SHP77 (cell line): ENCODE data around the gene UBE2O.

Experiments
- DNase-seq, 2 experiments: peaks; one replicate each; lab custom pipeline; 2025; lab: John Stamatoyannopoulos, UW

UBE2O gene

DNA sequence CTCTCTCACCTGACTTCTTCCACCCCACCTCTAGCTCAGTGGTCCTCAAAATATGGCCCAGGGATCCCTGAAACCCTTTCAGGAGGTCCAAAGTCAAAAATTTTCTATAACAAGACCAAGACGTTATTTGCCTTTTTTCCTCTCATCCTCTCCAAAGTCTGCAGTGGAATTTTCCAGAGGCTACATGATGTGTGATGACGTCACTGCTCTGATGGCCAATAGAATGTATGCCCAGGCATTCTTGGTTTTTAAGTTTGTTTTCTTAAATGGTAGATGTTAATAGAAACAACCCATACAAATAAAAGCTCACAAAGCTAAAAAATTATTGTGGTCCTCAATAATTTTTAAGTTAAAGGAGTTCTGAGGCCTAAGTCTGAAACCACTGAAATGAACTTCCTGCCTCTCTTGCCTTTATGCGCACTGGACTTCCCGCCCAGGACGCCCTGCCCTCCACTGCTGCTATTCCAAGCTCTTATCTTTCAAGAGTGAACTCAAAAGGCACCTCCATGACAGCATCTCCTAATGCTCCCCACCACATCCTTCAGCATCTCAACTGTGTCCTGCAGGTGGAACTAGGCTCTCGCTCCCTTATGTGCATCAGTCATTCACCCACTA, 13.5 kb downstream of the UBE2O start:
- no peak for DNase-seq

DNA sequence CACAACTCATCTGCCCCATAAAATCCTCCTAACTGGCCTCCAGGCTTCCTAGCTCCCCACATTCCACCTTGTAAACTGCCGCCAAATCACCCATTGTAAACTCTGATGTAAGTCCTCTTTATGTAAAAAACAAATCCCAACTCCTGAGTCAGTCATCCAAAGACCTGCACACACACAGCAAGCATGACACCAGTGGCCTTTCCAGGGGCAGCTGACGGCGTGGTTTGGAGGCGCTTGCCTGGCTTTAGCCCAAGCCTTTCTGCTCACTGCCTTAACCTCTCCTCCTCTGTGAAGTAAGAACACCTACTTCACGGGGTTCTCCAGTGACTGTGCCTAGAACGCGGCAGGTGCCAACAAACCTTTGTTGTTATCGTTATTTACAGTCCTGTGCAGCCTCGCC, 14.0 kb downstream of the UBE2O start:
- DNase-seq = no peak

DNA sequence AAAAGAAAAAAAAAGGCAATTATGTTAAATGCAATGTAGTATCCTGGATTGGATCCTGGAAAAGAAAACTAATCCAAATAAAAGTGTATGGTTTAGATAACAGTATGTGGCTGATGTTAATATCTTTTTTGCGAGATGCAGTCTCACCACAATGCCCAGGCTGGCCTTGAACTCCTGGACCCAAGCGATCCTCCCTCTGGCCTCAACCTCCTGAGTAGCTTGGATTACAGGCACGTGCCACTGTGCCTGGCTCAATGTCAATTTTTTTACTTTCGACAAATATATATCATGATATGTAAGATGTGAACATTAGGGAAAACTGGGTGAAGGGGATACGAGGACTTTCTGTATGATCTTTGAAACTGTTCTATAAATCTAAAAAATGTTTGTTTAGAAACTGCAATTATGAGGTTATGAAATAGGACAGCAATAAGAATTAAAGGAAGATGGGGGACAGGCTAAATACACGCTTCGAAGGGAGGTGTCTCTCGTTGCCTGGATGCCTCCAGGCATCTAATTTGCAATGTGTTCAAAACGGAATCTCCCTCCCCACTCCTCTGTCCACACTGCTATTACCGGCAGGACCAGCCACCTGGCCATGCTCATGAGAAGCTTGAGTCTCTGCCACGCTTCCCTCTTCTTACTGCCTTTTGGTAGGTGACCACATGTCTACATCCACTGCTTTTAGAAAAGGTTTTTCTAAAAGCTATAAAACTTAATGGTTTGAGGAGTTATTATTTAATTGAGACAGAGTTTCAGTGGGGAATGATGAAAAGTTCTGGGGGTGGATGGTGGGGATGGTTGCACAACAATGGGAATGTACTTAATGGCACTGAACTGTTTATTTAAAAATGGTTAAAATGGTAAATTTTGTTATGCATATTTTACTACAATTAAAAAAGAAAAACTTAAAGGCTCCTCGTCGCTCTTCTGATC, 15.2 kb downstream of the UBE2O start:
- no peak for DNase-seq

DNA sequence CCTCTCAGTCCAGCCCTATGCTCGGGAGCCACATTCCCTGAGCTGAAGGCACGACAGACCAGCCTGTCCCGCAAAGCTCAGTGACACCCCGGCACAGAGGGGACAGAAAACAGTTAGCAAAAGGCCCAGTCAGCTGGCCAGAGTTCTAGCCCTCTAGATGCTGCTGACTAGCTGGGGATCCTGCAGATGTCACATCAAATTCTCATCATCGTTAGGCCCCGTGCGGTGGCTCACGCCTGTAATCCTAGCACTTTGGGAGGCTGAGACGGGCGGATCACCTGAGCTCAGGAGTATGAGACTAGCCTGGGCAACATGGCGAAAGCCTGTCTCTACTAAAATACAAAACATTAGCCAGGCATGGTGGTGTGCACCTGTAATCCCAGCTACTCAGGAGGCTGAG, 17.2 kb downstream of the UBE2O start:
- DNase-seq = no peak

DNA sequence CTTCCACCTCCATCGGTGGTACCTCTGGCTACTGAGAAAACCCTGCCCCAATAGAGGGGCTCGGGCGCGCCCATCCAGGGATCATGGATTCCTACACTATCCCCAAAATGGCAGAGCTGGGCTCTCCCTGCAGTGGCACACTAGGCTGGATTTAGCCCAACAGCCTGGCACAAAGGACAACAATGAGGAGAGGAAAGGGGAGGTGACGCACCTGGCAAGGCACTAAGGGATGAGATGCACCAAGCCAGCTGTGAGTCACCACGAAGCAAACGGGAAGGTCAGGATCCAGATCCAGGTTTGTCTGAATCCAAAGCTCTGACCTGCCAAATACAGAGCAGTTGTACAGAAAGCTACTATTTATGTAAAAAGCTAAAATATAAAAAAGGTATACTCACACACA, 18.1 kb downstream of the UBE2O start:
- DNase-seq = no peak

DNA sequence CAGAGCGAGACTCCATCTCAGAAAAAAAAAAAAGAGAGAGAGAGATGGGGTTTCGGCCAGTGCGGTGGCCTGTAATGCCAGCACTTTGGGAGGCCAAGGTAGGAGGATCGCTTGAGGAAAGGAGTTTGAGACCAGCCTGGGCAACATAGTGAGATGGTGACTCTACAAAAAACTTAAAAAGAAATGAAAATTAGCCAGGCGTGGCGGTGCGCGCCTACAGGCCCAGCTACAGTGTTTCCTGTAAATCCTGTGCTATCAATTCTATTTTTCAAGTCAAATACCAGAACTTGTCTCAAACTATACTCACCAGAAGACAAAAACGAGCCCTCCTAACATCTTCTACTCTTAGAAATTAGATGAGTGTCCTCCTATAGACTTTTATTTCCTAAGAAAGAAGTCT, 19.3 kb downstream of the UBE2O start:
- DNase-seq = no peak

DNA sequence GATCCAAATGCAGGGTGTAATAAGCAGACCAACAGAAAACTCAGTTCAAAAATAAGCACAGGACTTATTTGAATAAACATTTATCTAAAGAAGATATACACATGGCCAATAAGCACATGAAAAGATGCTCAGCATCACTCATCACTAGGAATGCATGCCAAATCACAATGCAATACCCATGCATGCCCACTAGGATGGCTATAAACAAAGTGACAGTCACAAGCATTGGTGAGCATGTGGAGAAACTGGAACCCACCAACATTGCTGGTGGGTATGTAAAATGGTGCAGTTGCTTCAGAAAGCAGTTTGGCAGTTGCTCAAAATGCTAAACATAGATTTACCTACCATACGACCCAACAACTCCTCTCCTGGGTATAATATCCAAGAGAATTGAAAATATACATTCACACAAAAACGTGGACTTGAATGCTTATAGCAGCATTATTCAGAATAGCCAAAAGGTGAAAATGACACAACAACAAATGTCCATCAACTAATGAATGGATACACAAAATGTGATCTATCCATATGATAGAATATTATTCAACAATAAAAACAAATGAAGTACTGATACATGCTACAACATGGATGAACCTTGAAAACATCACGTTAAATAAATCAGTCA, 20.1 kb downstream of the UBE2O start:
- DNase-seq = peak in 1 of 2 experiments; percentile 34

DNA sequence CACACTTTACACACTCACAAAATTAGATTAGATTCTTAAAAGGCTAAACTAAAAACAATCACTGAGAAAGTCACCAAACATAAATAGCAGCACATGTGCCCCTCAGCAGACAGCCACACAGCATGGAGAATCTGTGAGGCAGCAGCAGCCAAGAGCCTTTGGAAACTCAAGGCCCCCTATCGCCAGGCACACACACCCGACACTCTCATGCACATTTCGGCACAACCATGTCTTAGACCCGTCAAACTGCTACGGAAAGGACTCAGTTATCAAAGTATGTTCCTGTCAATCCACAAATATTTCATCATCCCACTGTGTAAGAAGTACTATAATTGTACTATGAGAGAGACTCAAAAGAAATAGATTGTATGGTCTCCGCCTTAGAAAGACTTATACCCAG, 20.9 kb downstream of the UBE2O start:
- DNase-seq = no peak

DNA sequence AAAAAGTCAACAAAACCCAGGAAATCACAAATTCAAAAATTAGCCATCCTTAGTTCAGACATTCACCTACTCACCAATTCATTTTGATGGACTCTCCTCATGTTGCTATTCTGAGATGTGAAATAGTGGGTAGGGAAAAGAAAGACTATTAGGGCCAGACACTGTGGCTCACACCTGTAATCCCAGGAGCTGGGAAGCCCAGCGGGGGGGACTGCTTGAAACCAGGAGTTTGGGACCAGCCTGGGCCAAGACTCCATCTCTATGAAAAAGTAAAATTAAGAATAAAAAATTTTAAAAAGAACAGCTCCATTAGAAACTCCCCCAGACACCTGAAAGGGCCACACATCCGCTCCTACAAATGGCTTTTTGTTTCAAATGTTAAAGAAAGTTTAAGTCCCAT, 21.4 kb downstream of the UBE2O start:
- DNase-seq = no peak

DNA sequence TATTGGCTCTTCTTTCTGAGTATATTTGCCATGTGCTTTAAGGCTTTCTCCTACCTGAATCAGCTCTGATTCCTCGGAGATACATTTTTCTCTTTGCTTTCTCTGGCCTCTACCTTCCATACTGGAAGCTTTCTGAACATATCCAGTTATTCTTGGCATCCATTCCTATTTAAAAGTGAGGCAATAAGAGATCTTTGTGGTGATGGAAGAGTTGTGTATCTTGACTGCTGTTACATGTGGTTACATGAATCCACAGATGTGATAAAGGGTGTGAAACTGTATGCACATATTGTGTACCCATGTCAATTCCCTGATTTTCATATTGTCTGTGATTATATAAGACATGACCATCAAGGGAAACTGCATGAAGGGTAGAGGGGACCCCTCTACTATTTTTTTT, 24.4 kb downstream of the UBE2O start:
- no peak for DNase-seq

DNA sequence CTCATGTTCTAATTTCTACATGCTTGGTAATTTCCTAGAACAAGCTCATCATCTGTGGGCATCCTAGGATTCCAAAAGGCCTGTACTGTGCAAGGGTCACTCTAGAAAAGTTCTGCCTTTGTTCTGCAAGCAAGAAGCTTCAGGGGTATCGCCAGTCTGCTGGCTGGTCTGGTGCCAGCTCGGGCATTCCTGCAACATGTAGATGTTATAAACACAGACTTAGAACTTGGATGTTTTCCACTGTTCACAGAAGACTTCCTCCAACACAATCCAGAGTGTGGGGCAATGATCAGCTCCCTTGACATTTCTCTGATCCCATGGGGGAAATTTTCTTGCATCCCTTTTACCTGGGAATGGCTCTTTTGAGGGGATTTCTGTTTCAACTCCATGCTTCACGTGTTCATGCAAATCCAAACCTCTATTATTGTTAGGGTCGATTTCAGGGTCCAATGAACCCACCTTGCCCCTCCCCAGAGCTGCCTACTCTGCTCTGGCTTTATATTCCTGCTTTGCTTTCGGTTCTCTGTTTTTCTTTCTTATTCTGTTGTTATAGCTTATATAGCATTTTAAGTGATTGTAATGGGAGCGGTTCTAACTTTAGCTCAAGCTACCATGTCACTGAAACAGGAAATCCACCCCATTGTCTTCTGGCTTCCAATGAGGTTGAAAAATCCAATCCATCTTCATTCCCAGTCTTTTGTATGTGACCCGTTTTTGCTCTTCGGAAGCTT, 25.3 kb downstream of the UBE2O start:
- DNase-seq = no peak

DNA sequence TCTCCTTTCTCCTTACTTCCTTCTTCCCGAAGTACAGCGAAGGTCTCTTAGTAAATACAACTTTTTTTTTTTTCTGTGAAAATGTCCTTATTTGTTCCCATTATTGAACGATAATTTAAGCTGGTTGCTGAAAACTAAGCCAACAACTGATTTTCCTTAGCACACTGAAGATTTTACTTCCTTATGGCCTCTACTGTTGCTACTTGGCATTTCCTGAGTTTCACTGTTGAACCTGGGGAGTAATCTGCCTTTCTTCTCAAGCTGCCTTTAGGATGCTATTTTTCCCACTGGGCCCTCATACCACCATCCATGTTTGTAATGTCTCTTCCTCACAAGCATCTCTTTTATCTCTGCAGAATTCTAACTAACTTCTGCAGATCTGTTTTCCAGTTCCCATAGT, 26.1 kb downstream of the UBE2O start:
- DNase-seq = no peak

DNA sequence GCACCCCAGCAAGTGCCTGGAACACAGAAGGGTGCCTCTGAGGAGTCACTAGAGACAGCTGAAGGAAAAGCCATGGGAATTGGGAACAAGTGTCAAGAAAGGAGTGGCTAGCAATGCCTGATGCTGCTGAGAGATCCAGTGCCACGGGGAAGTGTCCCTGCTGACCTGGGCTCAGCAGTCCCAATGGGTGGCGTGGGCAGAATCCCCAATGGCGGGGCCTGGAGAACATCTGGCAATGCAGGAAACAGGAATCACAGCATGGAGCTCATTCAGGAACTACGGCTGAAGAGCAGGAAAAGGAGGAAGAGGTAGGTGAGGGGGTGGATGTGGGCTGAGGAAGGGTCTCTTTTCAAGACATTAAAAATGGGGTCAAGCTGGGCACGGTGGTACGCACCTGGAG, 30.1 kb downstream of the UBE2O start:
- DNase-seq = no peak

DNA sequence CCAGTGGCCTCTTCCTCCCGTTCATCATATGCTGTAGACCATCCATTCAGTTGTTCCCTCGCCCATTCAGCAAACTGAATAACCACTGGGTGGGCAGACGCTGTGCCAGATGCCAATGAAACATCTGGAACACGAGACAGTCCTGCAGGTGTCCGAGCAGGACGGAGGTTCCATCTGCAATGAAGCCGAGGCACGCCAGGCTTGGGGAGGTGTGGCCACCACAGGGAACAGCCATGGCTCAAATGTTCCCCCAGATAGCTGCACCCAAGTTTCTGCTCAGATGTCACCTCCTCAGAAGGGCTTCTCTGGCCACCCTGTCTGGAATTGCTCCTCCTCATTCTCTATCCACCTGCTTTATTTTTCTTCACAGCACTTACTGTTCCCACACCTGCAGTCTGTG, 30.5 kb downstream of the UBE2O start:
- no peak for DNase-seq

DNA sequence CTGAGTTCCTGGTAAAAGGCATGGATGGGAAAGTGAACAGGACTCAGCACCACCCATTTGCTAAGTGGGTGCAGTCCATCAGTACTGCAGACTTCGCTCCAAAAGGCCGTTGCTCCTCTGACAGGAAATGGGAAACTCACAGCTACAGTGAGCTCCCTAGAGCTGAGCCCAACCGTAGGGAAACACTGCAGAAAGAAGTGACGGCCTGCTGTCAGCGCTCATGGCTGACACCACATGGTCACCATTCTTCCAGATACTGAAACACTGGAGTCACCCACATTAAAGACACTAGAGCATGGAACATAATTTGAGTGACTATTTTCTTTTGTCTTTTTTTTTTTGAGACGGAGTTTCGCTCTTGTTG, 31.9 kb downstream of the UBE2O start:
- no peak for DNase-seq

DNA sequence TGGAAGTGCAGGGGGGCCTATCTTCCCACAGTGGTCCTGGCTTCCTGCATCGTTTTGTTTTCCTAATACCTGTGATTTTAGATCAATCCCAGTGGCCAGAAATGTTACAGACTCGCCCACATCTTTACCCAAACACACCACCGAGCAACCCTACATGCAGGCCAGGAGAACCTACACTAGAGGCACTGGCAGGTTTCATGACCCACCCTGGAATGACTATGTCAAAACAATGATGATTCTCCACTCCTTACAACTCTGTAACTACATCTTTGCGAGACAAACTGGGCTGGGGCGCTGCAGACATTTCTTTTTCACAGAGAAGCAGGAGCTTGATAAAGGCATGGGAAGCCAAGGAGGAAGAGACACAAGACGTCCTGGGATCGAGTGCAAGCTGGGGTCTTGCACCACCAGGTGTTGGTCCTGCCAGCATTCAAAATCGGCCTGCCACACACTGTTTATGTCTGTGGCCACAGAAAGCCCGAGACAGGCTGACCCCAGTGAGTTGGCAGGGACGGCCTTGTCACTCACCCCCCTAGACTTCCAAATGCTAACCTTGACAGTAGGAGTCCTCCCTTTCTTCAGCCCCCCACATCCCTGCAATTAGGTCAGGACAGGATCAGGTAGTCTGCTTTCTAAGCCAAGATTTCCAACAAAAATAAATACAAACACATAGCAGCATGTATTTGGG, 32.5 kb downstream of the UBE2O start:
- DNase-seq = no peak

DNA sequence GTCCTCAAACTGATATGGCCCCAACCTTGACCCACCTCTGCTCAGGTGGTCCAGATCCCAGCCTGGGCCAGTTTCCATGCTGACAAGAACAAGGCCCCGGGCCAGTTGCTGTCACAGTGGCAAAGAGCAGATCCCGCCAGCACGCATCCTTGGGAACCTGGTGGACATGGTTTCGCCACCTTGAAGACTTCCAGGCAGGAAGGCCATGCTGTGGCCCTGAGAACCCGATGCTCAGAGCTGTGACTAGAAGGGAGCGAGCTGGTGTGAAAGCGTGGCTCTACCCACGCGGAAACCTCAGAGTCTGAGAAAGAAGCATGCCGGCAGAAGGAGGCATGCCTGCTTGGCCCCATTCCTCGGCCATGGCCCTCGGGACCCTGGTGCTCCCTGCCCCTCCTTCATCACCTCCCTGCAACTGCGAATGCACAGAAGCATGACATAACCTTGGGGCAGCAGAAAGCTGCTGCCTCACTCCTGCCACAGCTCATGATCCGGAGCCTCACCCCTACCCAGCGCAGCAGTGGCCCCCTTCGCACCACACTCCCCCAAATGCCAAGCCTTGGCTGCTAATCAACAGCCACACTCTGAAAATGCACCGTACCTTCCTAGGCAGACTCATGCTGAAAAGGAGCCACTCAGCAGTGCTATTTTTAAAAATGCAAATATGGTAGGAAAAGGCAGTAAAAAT, 33.2 kb downstream of the UBE2O start:
- DNase-seq = no peak

DNA sequence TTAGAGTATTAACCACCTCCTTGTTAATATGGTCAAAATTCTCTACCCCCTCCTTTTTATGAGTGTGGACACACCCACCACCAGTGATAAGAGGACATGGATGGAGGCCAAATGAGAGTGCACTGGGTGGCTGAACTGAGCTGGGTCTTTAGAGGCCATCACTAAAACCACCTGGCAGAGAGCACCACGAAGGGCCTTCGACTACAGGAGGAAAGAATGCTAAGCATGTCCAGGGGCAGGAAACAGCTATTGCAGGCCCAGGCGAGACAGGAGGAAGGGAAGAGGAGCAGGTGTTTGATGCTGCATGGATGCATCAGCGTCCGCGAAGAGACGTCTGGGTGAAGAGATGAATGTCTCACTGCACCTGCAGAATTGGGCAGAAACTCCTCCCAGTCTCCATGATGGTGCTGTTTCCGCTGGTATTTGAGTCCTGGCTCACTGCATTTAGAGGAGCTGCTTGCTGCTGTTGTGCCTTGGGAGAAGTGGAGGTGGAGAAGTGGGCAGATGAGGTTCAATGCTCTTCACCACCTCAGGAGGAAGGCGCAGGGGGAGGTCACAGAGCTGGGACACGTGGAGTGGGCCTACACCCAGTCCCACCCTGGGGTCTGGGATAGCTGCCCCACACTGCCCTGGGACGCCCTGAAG, 35.3 kb downstream of the UBE2O start:
- peak; percentile 83 to 90 for DNase-seq

DNA sequence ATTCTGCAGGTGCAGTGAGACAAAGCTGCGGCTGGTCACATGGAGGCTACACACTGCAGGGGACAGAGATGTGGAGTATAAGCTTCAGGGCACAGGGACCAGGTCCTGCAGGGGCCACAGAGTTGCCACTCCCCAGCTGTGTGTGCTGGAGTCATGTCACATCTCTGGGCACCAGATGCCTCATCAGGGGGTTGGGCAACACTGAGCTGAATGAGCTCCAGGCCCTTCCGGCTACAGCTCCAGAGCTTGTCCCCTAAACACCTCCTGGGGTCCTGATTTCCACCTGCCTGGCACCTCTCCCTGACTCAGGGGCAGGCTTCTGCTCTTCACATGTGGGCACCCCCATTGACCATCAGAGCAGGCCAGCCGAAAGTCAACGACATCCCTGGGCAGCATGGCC, 36.1 kb downstream of the UBE2O start:
- DNase-seq = no peak

DNA sequence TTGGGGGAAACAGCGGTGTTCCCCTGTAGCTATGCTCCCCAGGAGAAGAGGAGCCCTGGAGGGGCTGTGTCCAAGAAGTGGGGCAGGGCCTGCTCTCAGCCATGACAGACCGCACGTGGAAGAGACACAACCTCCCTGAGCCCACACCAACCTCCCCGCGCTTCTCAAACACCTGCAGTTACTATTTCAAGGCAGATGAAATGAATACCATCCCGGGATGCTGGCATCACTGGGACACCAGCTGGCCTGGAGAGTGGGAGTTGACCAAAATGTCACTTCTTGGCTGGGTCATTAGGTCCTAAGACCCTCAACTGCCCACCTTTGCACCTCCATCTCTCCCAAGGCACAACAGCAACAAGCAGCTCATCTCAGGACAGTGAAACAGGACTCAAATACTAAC, 36.5 kb downstream of the UBE2O start:
- no peak for DNase-seq

DNA sequence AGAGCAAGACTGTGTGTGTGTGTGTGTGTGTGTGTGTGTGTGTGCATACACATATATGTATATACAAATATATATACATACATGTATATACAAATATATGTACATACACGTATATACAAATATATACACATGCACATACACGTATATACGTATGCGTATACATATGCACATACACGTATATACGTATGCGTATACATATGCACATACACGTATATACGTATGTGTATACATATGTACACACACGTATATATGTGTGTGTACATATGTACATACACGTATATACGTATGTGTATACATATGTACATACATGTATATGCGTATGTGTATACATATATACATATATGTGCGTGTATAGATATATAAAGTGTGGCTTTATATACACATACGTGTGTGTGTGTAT, 37.2 kb downstream of the UBE2O start:
- DNase-seq = no peak
